ENCODE results near the gene RAD23A.

RAD23A gene

GRCh38 chr19:12994701-12995595, 49.3 kb downstream of the RAD23A start, which contains the start of gene NFIX:
Gene NFIX, plus strand, starts transcription at chr19:12995475. Its CDS starts 363 bp downstream, at chr19:12995838.
- no peak for DNase-seq (ENCODE audit: extremely low read depth, insufficient read length)
- no peaks in the 10 kb centered on the region; the same call in none of the 2 replicates for H3K27me3 ChIP-seq (replicated peaks; ENCODE audit: control insufficient read depth, insufficient read depth, low read length)
- no peak for TF ChIP-seq CTCF (IDR thresholded peaks at IDR 0.05; ENCODE audit: insufficient read depth, low read length, poor library complexity, severe bottlenecking)
- peak within 1 kb of the TSS; percentile 59 for H3K4me3 ChIP-seq (replicated peaks; ENCODE audit: low read depth, low read length)
- no peaks in the 10 kb centered on the region for H3K36me3 ChIP-seq (ENCODE audit: control insufficient read depth, insufficient read depth, low read length)

- no peaks in the 10 kb centered on the region; the same call in none of the 2 replicates for H3K27me3 ChIP-seq (replicated peaks; ENCODE audit: control insufficient read depth, insufficient read depth, low read length)
- no peaks in the 10 kb centered on the region for H3K36me3 ChIP-seq (ENCODE audit: control insufficient read depth, insufficient read depth, low read length)
- no peak for DNase-seq (ENCODE audit: extremely low read depth, insufficient read length)
- peak overlapping the region; percentile 31 for H3K4me3 ChIP-seq (replicated peaks; ENCODE audit: low read depth, low read length)
- no peak for TF ChIP-seq CTCF (IDR thresholded peaks at IDR 0.05; ENCODE audit: insufficient read depth, low read length, poor library complexity, severe bottlenecking)
Observed at GRCh38 chr19:12995596-12996405, 50.1 kb downstream of the RAD23A start.

GRCh38 chr19:12996406-12997094, 50.9 kb downstream of the RAD23A start:
- no peak for TF ChIP-seq CTCF (IDR thresholded peaks at IDR 0.05; ENCODE audit: insufficient read depth, low read length, poor library complexity, severe bottlenecking)
- Histone ChIP-seq H3K27me3 (replicated peaks; ENCODE audit: control insufficient read depth, insufficient read depth, low read length) (no peaks in the 10 kb centered on the region; the same call in none of the 2 replicates), H3K36me3 (ENCODE audit: control insufficient read depth, insufficient read depth, low read length) (no peaks in the 10 kb centered on the region), H3K4me3 (replicated peaks; ENCODE audit: low read depth, low read length) (no peak overlapping the region)
- DNase-seq (ENCODE audit: extremely low read depth, insufficient read length), result no peak

GRCh38 chr19:12997179-12997966, 51.7 kb downstream of the RAD23A start:
- DNase-seq (ENCODE audit: extremely low read depth, insufficient read length), result no peak
- H3K27me3 ChIP-seq (replicated peaks; ENCODE audit: control insufficient read depth, insufficient read depth, low read length), result no peaks in the 10 kb centered on the region; the same call in none of the 2 replicates

More at GRCh38 chr19:12997179-12997966, 51.7 kb downstream of the RAD23A start:
- Histone ChIP-seq H3K4me3 (replicated peaks; ENCODE audit: low read depth, low read length) (no peak overlapping the region), H3K36me3 (ENCODE audit: control insufficient read depth, insufficient read depth, low read length) (no peaks in the 10 kb centered on the region)
- no peak for TF ChIP-seq CTCF (IDR thresholded peaks at IDR 0.05; ENCODE audit: insufficient read depth, low read length, poor library complexity, severe bottlenecking)
